Measurements from ENCODE around the gene ZBTB7C.

Gene ZBTB7C

DNA sequence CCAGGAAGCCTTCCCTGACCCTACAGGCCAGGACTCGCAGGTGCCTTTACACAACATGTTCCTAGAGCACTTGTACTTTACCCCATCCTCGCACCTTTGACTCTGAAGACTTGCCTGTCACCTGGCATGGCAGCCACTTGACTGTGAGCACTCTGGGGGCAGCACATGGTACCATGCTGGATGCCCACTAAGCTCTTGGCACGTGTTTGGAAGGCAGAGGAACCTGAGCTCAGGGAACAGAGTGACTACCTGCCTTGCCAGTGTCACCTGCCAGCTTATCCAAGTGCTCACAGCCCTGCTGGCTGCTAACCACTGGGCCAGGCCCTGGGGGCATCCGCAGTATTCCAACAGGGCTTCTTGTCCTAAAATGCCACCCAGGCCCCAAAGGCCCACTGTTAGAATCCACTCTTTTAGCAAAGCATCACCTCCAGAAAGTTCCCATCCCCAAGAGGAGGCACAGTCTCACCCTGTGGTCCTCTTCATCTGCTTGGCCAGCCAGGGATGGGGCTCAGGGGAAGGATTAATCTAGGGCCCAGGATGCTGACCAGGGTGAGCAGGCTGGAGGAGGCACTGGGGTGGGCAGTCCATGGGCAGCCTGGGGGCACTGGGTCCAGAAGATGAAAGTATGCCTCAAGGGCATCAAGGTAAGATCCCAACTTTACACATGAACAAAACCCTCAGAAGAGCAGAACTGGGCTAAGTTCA is 57.0 kb downstream of the ZBTB7C start:
- Histone ChIP-seq H3K4me3 (ENCODE audit: low read depth, low read length) (no peak overlapping the region), H3K27me3 (no peaks in the 10 kb centered on the region), H3K4me1 (peaks cover 7% of the 10 kb centered on the region), H3K36me3 (no peaks in the 10 kb centered on the region), H3K9me3 (no peaks in the 10 kb centered on the region)
- TF ChIP-seq, protein P1, sequence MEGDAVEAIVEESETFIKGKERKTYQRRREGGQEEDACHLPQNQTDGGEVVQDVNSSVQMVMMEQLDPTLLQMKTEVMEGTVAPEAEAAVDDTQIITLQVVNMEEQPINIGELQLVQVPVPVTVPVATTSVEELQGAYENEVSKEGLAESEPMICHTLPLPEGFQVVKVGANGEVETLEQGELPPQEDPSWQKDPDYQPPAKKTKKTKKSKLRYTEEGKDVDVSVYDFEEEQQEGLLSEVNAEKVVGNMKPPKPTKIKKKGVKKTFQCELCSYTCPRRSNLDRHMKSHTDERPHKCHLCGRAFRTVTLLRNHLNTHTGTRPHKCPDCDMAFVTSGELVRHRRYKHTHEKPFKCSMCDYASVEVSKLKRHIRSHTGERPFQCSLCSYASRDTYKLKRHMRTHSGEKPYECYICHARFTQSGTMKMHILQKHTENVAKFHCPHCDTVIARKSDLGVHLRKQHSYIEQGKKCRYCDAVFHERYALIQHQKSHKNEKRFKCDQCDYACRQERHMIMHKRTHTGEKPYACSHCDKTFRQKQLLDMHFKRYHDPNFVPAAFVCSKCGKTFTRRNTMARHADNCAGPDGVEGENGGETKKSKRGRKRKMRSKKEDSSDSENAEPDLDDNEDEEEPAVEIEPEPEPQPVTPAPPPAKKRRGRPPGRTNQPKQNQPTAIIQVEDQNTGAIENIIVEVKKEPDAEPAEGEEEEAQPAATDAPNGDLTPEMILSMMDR (IDR thresholded peaks at IDR 0.05; ENCODE audit: low read depth, low read length) = no peak
- no peak for DNase-seq

DNA sequence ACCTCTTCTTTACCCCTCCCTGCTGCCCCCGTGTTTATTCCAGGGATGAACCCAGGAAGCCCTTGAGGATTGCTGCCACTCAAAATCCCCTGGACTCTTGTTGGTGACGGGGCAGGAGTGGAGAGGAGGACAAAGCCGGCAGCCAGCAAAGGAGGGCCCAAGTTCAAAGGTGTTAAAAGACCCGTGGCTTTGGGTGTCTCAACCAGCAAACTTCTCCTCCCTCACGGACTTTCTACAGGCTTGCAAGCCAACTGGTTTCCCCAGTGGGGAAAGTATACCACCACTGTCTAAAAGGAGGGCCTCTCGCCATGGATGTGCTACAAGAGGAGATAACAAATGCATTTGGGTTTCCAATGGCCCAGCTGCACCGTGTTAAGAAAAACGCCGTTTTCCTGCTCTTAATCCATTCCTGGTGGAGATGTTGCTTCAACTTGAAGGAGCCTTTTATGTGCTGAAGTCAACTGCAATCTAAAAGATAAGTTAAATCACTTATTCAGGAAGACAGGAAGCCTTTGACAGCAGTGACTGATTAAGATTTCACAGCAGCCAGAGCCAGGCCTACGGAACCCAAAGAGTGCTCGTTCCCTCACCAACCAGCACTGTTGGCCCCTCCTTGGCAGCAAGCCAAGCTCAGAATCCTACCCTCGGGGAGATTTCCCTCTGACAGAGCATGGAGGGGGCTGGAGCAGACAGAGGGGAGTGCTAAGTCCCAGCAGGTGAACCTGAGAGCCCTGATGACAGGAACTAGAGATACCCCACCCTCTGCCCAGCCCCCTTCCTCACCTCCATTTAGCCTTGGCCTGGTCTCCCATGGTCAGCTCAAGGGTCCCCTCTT is 57.8 kb downstream of the ZBTB7C start:
- no peaks in the 10 kb centered on the region for H3K9me3 ChIP-seq
- no peak overlapping the region for H3K4me3 ChIP-seq (ENCODE audit: low read depth, low read length)
- TF ChIP-seq, protein P1 (IDR thresholded peaks at IDR 0.05; ENCODE audit: low read depth, low read length) = no peak
- no peaks in the 10 kb centered on the region for H3K36me3 ChIP-seq
- H3K27me3 ChIP-seq = no peaks in the 10 kb centered on the region
- peaks cover 7% of the 10 kb centered on the region for H3K4me1 ChIP-seq
- DNase-seq = peak; percentile 47

DNA sequence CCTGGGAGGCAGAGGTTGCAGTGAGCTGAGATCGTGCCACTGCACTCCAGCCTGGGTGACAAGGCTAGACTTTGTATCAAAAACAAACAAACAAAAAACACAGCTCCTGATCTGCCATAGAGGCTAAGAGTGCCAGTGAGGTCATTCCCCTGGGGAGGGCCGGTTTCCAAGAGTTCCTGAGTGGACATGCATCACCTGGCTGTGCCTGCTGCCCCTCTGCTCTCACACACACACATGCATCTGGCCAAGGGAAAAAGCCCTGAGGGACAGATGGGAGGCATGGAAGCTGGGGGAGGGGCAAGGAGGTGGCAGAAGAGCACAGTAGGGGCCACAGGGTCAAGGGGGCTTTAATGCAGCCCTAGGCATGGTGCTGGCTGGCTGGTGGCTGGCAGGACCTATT is 60.4 kb downstream of the ZBTB7C start:
- Histone ChIP-seq H3K9me3 (no peaks in the 10 kb centered on the region), H3K4me1 (peaks cover 7% of the 10 kb centered on the region), H3K4me3 (ENCODE audit: low read depth, low read length) (no peak overlapping the region), H3K36me3 (no peaks in the 10 kb centered on the region), H3K27me3 (no peaks in the 10 kb centered on the region)
- TF ChIP-seq, protein P1 (IDR thresholded peaks at IDR 0.05; ENCODE audit: low read depth, low read length) = no peak
- DNase-seq = peak; percentile 24

DNA sequence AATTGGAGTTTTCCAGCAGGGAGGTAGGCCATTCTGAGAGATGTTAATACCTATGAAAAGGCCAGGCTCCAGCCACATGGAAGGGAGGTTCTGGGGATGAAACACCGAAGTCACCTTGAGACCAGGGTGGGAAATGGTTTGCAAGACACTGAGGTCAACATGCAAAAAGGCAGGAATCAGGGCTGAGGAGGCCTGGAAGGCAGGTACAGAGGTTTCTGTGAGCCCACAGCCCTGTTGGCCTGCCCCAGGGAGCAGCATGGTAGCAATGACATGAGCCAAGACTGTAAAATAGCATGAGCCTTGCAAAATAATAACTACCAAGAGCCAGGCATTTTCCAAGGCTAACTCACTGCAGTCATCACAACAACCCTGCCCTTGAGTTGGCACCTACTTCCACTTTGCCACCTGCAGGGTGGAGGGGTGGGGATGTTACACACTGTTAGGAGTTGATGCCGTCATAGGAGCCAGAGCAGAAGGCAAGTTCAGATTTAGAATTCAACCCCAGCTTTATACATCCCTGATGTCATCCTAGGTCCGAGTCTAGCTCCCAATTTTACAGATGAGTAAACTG is 61.3 kb downstream of the ZBTB7C start:
- peaks cover 7% of the 10 kb centered on the region for H3K4me1 ChIP-seq
- no peak for DNase-seq
- TF ChIP-seq, protein P1 (IDR thresholded peaks at IDR 0.05; ENCODE audit: low read depth, low read length) = no peak
- H3K36me3 ChIP-seq = no peaks in the 10 kb centered on the region
- H3K9me3 ChIP-seq = no peaks in the 10 kb centered on the region
- no peaks in the 10 kb centered on the region for H3K27me3 ChIP-seq
- H3K4me3 ChIP-seq (ENCODE audit: low read depth, low read length) = no peak overlapping the region

DNA sequence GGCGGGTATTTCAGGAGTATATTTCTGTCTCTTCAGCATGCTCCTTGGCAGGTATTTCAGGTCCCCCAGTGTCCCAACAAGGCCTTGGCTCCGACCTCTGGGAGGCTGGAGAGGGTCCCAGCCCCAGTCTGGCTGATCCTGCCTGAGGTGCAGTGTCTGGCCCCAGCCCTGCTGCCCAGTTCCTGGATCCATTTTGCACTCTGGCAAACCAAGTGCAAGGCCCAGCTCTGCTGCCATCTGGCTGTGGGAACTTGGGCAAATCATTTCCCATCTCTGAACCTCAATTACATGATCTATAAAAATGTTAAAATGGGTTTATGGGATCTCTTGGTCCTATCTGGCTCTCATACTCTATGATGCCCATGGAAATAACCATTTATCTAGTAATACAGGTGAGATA is 63.6 kb downstream of the ZBTB7C start:
- DNase-seq = no peak
- H3K27me3 ChIP-seq = no peaks in the 10 kb centered on the region

More for the DNA sequence above, 63.6 kb downstream of the ZBTB7C start:
- H3K4me1 ChIP-seq = peaks cover 3% of the 10 kb centered on the region
- no peak overlapping the region for H3K4me3 ChIP-seq (ENCODE audit: low read depth, low read length)
- no peaks in the 10 kb centered on the region for H3K9me3 ChIP-seq
- TF ChIP-seq, protein P1 (IDR thresholded peaks at IDR 0.05; ENCODE audit: low read depth, low read length) = peak; percentile 32
- H3K36me3 ChIP-seq = no peaks in the 10 kb centered on the region
